A673 (cell line): ENCODE measurements around the gene VSX2. TPM values are rescaled to one million over a fixed set of nuclear protein-coding genes. Genes with fewer than 3 reads are reported as not detected.

Experiments
- BruUV-seq: library from RNA; stranded (reverse); fragments of 400-500 nt; replicated peaks from 2 replicates; lab custom pipeline; 2021; lab: Mats Ljungman, UMichigan
- CTCF ChIA-PET: fragments of 300-600 bp; sonication (Branson Sonifier 250); formaldehyde crosslinking; loops from one replicate; lab custom pipeline; 2022; ENCODE audit warnings: antibody characterized with exemption; lab: Charles Lee
- POLR2A ChIA-PET: fragments of 300-600 bp; sonication (Branson Sonifier 250); formaldehyde crosslinking; loops from one replicate; lab custom pipeline; 2022; ENCODE audit warnings: antibody characterized with exemption; ENCODE audit not compliant: low non-redundant PET; lab: Charles Lee
- DNase-seq: peaks from one replicate; pipeline ENCODE4 v3.0.0-alpha.2; 2015; ENCODE audit warnings: low spot score
- H3K27ac ChIP-seq: fragments of 200-600 bp; sonication (generic); 2 replicates; pipeline ENCODE4 v1.5.1; 2016; ENCODE audit warnings: mixed run types, low read depth, mild to moderate bottlenecking, mixed read lengths, antibody characterized with exemption, low read length; ENCODE audit not compliant: poor library complexity, severe bottlenecking
- H3K27me3 ChIP-seq: fragments of 200-600 bp; sonication (generic); replicated peaks from 2 replicates; pipeline ENCODE4 v1.6.1; 2017; ENCODE audit warnings: mixed run types, low read depth, mild to moderate bottlenecking, mixed read lengths, antibody characterized with exemption, low read length; ENCODE audit not compliant: insufficient read depth, poor library complexity
- H3K36me3 ChIP-seq: fragments of 200-600 bp; sonication (generic); 2 replicates; pipeline ENCODE4 v1.6.1; 2016; ENCODE audit warnings: mixed run types, mild to moderate bottlenecking, mixed read lengths, antibody characterized with exemption, low read length; ENCODE audit not compliant: insufficient read depth, poor library complexity, severe bottlenecking
- H3K4me1 ChIP-seq: fragments of 200-600 bp; sonication (generic); 2 replicates; pipeline ENCODE4 v1.6.1; 2017; ENCODE audit warnings: mixed run types, mild to moderate bottlenecking, mixed read lengths, antibody characterized with exemption, low read length; ENCODE audit not compliant: insufficient read depth, poor library complexity, severe bottlenecking
- H3K4me3 ChIP-seq: fragments of 200-600 bp; sonication (generic); 2 replicates; pipeline ENCODE4 v1.5.1; 2016; ENCODE audit warnings: low read depth, mixed run types, mild to moderate bottlenecking, mixed read lengths, low read length; ENCODE audit not compliant: poor library complexity, severe bottlenecking
- H3K9me3 ChIP-seq: fragments of 200-600 bp; sonication (generic); 2 replicates; pipeline ENCODE4 v1.6.1; 2016; ENCODE audit warnings: mixed run types, low read depth, mild to moderate bottlenecking, mixed read lengths, antibody characterized with exemption, low read length; ENCODE audit not compliant: poor library complexity, severe bottlenecking
- CTCF ChIP-seq: fragments of 300-800, 200-600 bp; sonication (generic); conservative IDR thresholded peaks from 2 replicates; pipeline ENCODE4 v1.5.1; 2017; ENCODE audit warnings: low read depth, mild to moderate bottlenecking, antibody characterized with exemption, low read length, moderate library complexity, mixed read lengths
- EZH2 ChIP-seq: fragments of 200-600 bp; sonication (generic); IDR thresholded peaks from 2 replicates; pipeline ENCODE4 v1.6.1; 2017; ENCODE audit warnings: borderline replicate concordance, low read depth, mild to moderate bottlenecking, mixed read lengths, antibody characterized with exemption, low read length; ENCODE audit not compliant: poor library complexity, severe bottlenecking
- intact Hi-C: fragments of 100-400 bp; cut with micrococcal nuclease; formaldehyde crosslinking; loops from one replicate; pipeline ENCODE4 v1.10.0; 2022; ENCODE audit not compliant: unreplicated experiment
- total RNA-seq: library from RNA; stranded (reverse); gene quantifications from 2 replicates; pipeline ENCODE4 v1.2.3, GENCODE V29; 2021

Gene VSX2
- total RNA-seq, 1 experiment from 2014 or later = not detected

GRCh38 chr14:74257078-74257940 is 18.1 kb downstream of the VSX2 start:
- TF ChIP-seq EZH2 = no peak
- TF ChIP-seq CTCF = peak; percentile 66
- Histone ChIP-seq H3K4me1 (no peaks in the 10 kb centered on the region), H3K27me3 (no peaks in the 10 kb centered on the region), H3K9me3 (no peaks in the 10 kb centered on the region), H3K27ac (no peak overlapping the region), H3K36me3 (no peaks in the 10 kb centered on the region), H3K4me3 (peak overlapping the region; percentile 57)
- ChIA-PET CTCF (interaction anchor here (0.6 to 1.2 kb wide), 8 partner anchors 20 to 1763 kb away, joined by 3 to 5 read pairs (median 4); no protein-coding TSS in a partner anchor), POLR2A (interaction anchor here (0.7 kb wide), 1 partner anchor 107 kb away, joined by 6 read pairs; no protein-coding TSS in a partner anchor)
- intact Hi-C loops = loop anchor here (1.0 kb wide), 1 partner anchor 146 kb away; no protein-coding TSS in a partner anchor
- DNase-seq = peak; percentile 54
- no TSS peak for BruUV-seq

- DNase-seq = no peak
- no peaks in the 10 kb centered on the region for H3K36me3 ChIP-seq
- no peaks in the 10 kb centered on the region for H3K4me1 ChIP-seq
- H3K27ac ChIP-seq = no peak overlapping the region
- intact Hi-C loops = loop anchor here (1.0 kb wide), 1 partner anchor 147 kb away; no protein-coding TSS in a partner anchor
- H3K4me3 ChIP-seq = peak overlapping the region; percentile 57
- H3K9me3 ChIP-seq = no peaks in the 10 kb centered on the region
- BruUV-seq = no TSS peak
- ChIA-PET POLR2A (interaction anchor here (0.7 kb wide), 1 partner anchor 108 kb away, joined by 6 read pairs; no protein-coding TSS in a partner anchor), CTCF (interaction anchor here (0.6 to 1.2 kb wide), 8 partner anchors 19 to 1764 kb away, joined by 3 to 5 read pairs (median 3); no protein-coding TSS in a partner anchor)
- no peaks in the 10 kb centered on the region for H3K27me3 ChIP-seq
- TF ChIP-seq EZH2 (no peak), CTCF (no peak)
Measured at GRCh38 chr14:74257941-74258763, 18.9 kb downstream of the VSX2 start.

GRCh38 chr14:74258764-74259035 is 19.5 kb downstream of the VSX2 start:
- no peaks in the 10 kb centered on the region for H3K36me3 ChIP-seq
- H3K9me3 ChIP-seq = no peaks in the 10 kb centered on the region
- no peaks in the 10 kb centered on the region for H3K27me3 ChIP-seq
- no peak overlapping the region for H3K4me3 ChIP-seq
- no peak overlapping the region for H3K27ac ChIP-seq
- DNase-seq = no peak
- CTCF ChIA-PET = interaction anchor here (0.7 to 1.2 kb wide), 2 partner anchors 146 to 172 kb away, joined by 3 to 4 read pairs; no protein-coding TSS in a partner anchor
- no peaks in the 10 kb centered on the region for H3K4me1 ChIP-seq
- intact Hi-C loops = no loop called here
- POLR2A ChIA-PET = no interaction called here
- no TSS peak for BruUV-seq
- TF ChIP-seq CTCF (no peak), EZH2 (no peak)
